GM12878 (cell line): ENCODE measurements around the gene AKAP11.
"Not testable (repeated sequence)": the region's sequence is repeated elsewhere in the genome, so short reads cannot be mapped to it uniquely, and the experiment has no call there.

Experiments
- BACH1 ChIP-seq: fragments of 450-650 bp; IDR thresholded peaks from 2 replicates; pipeline ENCODE4 v1.6.1; 2017; ENCODE audit warnings: mild to moderate bottlenecking, borderline replicate concordance
- CHD2 ChIP-seq: IDR thresholded peaks from 2 replicates; pipeline ENCODE4 v1.6.1; 2011; ENCODE audit warnings: low read depth, low read length, improper control_type of control experiment, borderline replicate concordance
- EP300 ChIP-seq, 2 experiments: fragments of 150-350 bp in 1 of 2; IDR thresholded peaks; 2 replicates each; pipeline ENCODE4 v1.6.1; 2011 to 2012; ENCODE audit warnings: low read depth in 2 of 2, low read length in 2 of 2, borderline replicate concordance in 1 of 2, improper control_type of control experiment in 1 of 2, inconsistent platforms in 1 of 2; ENCODE audit not compliant: control insufficient read depth in 1 of 2
- ESRRA ChIP-seq: IDR thresholded peaks from 2 replicates; pipeline ENCODE4 v1.6.1; 2012; ENCODE audit warnings: mild to moderate bottlenecking, low read length, improper control_type of control experiment
- EZH2 ChIP-seq: IDR thresholded peaks from 2 replicates; pipeline ENCODE4 v1.6.1; 2012; ENCODE audit warnings: low read depth, mild to moderate bottlenecking, control low read depth, inconsistent platforms, low read length, borderline replicate concordance; ENCODE audit not compliant: control insufficient read depth
- GABPA ChIP-seq: IDR thresholded peaks from 2 replicates; pipeline ENCODE4 v1.6.1; 2014; ENCODE audit warnings: antibody characterized with exemption, low read depth, mild to moderate bottlenecking, inconsistent platforms
- KDM1A ChIP-seq: fragments of 200-600 bp; sonication (generic); IDR thresholded peaks from 2 replicates; pipeline ENCODE4 v1.6.1; 2016; ENCODE audit warnings: borderline replicate concordance
- POLR2A ChIP-seq: IDR thresholded peaks from 2 replicates; pipeline ENCODE4 v1.6.1; 2011; ENCODE audit warnings: low read depth, mild to moderate bottlenecking, low read length
- POLR2AphosphoS2 ChIP-seq: IDR thresholded peaks from 2 replicates; pipeline ENCODE4 v1.6.1; 2011; ENCODE audit warnings: low read depth, mild to moderate bottlenecking, low read length, improper control_type of control experiment, moderate library complexity
- PRDM15 ChIP-seq: fragments of 450-650 bp; formaldehyde crosslinking; IDR thresholded peaks from 2 replicates; pipeline ENCODE4 v1.4.0; 2020; ENCODE audit warnings: mild to moderate bottlenecking, moderate library complexity
- REST ChIP-seq: IDR thresholded peaks from 2 replicates; pipeline ENCODE4 v1.6.1; 2012; ENCODE audit warnings: mild to moderate bottlenecking, low read depth, low read length
- YY1 ChIP-seq: IDR thresholded peaks from 2 replicates; pipeline ENCODE4 v1.6.1; 2011; ENCODE audit warnings: low read depth, mild to moderate bottlenecking, low read length
- ZNF24 ChIP-seq: fragments of 450-650 bp; IDR thresholded peaks from 2 replicates; pipeline ENCODE4 v1.6.1; 2017; ENCODE audit warnings: antibody characterized with exemption, mild to moderate bottlenecking

- not testable (repeated sequence) for TF ChIP-seq REST; EP300 (IDR thresholded peaks at IDR 0.05; ENCODE audit: borderline replicate concordance in 1 of 2, control insufficient read depth in 1 of 2, low read depth in 2 of 2, low read length in 2 of 2); BACH1; KDM1A; POLR2A; EZH2; POLR2AphosphoS2; GABPA; PRDM15; ZNF24; CHD2; YY1; ESRRA
Measured at GRCh38 chr13:42226759-42227158, 45.2 kb upstream of the AKAP11 start.
